Hepatocyte (in vitro differentiated cells): ENCODE results near the gene PIGBOS1. TPM values are rescaled to one million over a fixed set of nuclear protein-coding genes. Genes with fewer than 3 reads are reported as not detected.

Experiments used
- DNase-seq: peaks from one replicate; pipeline ENCODE4 v3.0.0-alpha.2; 2016; ENCODE audit warnings: low spot score
- H2AFZ ChIP-seq: fragments of 200-600 bp; sonication (generic); 2 replicates; pipeline ENCODE4 v1.6.0; 2016; ENCODE audit warnings: antibody characterized with exemption, mild to moderate bottlenecking
- H3K27ac ChIP-seq: fragments of 200-600 bp; sonication (generic); 2 replicates; pipeline ENCODE4 v1.5.1; 2016; ENCODE audit warnings: mild to moderate bottlenecking
- H3K27me3 ChIP-seq: fragments of 200-600 bp; sonication (generic); 2 replicates; pipeline ENCODE4 v1.6.1; 2016
- H3K36me3 ChIP-seq: fragments of 200-600 bp; sonication (generic); replicated peaks from 2 replicates; pipeline ENCODE4 v1.5.1; 2016; ENCODE audit warnings: low read depth; ENCODE audit not compliant: insufficient read depth
- H3K4me1 ChIP-seq: fragments of 200-600 bp; sonication (generic); 2 replicates; pipeline ENCODE4 v1.5.1; 2016; ENCODE audit warnings: mild to moderate bottlenecking, moderate library complexity; ENCODE audit not compliant: insufficient read depth
- H3K4me2 ChIP-seq: fragments of 200-600 bp; sonication (generic); 2 replicates; pipeline ENCODE4 v1.6.0; 2016
- H3K4me3 ChIP-seq: fragments of 200-600 bp; sonication (generic); 2 replicates; pipeline ENCODE4 v1.5.1; 2016; ENCODE audit warnings: mild to moderate bottlenecking
- H3K79me2 ChIP-seq: fragments of 200-600 bp; sonication (generic); 2 replicates; pipeline ENCODE4 v1.6.0; 2017; ENCODE audit warnings: mild to moderate bottlenecking
- H3K9me2 ChIP-seq: fragments of 200-600 bp; sonication (generic); replicated peaks from 2 replicates; pipeline ENCODE4 v1.6.0; 2017; ENCODE audit warnings: mild to moderate bottlenecking; ENCODE audit not compliant: insufficient read depth
- H3K9me3 ChIP-seq: fragments of 200-600 bp; sonication (generic); 2 replicates; pipeline ENCODE4 v1.5.1; 2016; ENCODE audit warnings: low read depth, mild to moderate bottlenecking
- H4K20me1 ChIP-seq: fragments of 200-600 bp; sonication (generic); 2 replicates; pipeline ENCODE4 v1.6.0; 2016; ENCODE audit warnings: mild to moderate bottlenecking; ENCODE audit not compliant: insufficient read depth, poor library complexity, severe bottlenecking
- CTCF ChIP-seq: fragments of 200-600 bp; sonication (generic); IDR thresholded peaks from 2 replicates; pipeline ENCODE4 v1.5.1; 2016; ENCODE audit warnings: antibody characterized with exemption, mild to moderate bottlenecking; ENCODE audit not compliant: poor library complexity
- EZH2 ChIP-seq: fragments of 200-600 bp; sonication (generic); IDR thresholded peaks from 2 replicates; pipeline ENCODE4 v1.6.1; 2016; ENCODE audit warnings: antibody characterized with exemption, mild to moderate bottlenecking, borderline replicate concordance
- EZH2phosphoT487 ChIP-seq: fragments of 200-600 bp; sonication (generic); IDR thresholded peaks from one replicate; pipeline ENCODE4 v1.6.1; 2018; ENCODE audit warnings: antibody characterized with exemption, mild to moderate bottlenecking, low read depth, moderate library complexity; ENCODE audit not compliant: unreplicated experiment, severe bottlenecking
- whole genome bisulfite sequencing: methylation state at CpG from one replicate; pipeline ENCODE4 v1.1.6; 2016; ENCODE audit warnings: low lambda C conversion rate; ENCODE audit errors: missing lambda C conversion rate; 5-methylcytosine and 5-hydroxymethylcytosine counted together
- polyA plus RNA-seq: library from polyadenylated mRNA; unstranded; fragments of >200 nt; fragmentation: Nextera tagmentation; extraction: Ambion mirVana; gene quantifications from 2 replicates; pipeline ENCODE4 v1.2.1, GENCODE V29; 2016
- total RNA-seq: library from RNA; depleted of rRNA; stranded (reverse); fragments of >200 nt; gene quantifications from 2 replicates; pipeline ENCODE4 v1.2.3, GENCODE V29; 2014

The PIGBOS1 gene
- total and polyA plus RNA-seq, 2 experiments from 2014 or later = 24.8 to 35.0 TPM

- no peak for DNase-seq
- Histone ChIP-seq H3K4me2 (no peak overlapping the region), H3K79me2 (no peaks in the 10 kb centered on the region), H3K4me3 (no peak overlapping the region), H3K9me3 (no peaks in the 10 kb centered on the region), H3K27me3 (no peaks in the 10 kb centered on the region), H3K27ac (no peak overlapping the region), H3K36me3 (no peaks in the 10 kb centered on the region), H4K20me1 (no peaks in the 10 kb centered on the region), H2AFZ (no peak overlapping the region), H3K4me1 (no peaks in the 10 kb centered on the region), H3K9me2 (no peaks in the 10 kb centered on the region)
- TF ChIP-seq CTCF (no peak), EZH2 (no peak), EZH2phosphoT487 (no peak)
- 97% methylated on average over 1 of the region's 1 CpG for WGBS
Observed at GRCh38 chr15:55334997-55335396, 16.1 kb upstream of the PIGBOS1 start.

- H3K4me2 ChIP-seq = no peak overlapping the region
- no peaks in the 10 kb centered on the region for H3K36me3 ChIP-seq
Observed at GRCh38 chr15:55334371-55334770, 15.4 kb upstream of the PIGBOS1 start.

GRCh38 chr15:55327387-55327786 is 8.5 kb upstream of the PIGBOS1 start:
- H3K27ac ChIP-seq = no peak overlapping the region
- H3K79me2 ChIP-seq = no peaks in the 10 kb centered on the region
- H3K36me3 ChIP-seq = no peaks in the 10 kb centered on the region
- no peak overlapping the region for H2AFZ ChIP-seq
- no peaks in the 10 kb centered on the region for H4K20me1 ChIP-seq
- no peak overlapping the region for H3K4me2 ChIP-seq
- no peaks in the 10 kb centered on the region for H3K9me2 ChIP-seq
- no peaks in the 10 kb centered on the region for H3K4me1 ChIP-seq
- H3K27me3 ChIP-seq = no peaks in the 10 kb centered on the region
- H3K4me3 ChIP-seq = no peak overlapping the region
- DNase-seq = no peak
- no peak for TF ChIP-seq EZH2phosphoT487
- no peak for TF ChIP-seq EZH2
- no peak for TF ChIP-seq CTCF
- H3K9me3 ChIP-seq = no peaks in the 10 kb centered on the region
- 88% methylated on average over 1 of the region's 1 CpG for WGBS

More at GRCh38 chr15:55334371-55334770, 15.4 kb upstream of the PIGBOS1 start:
- no peak overlapping the region for H3K27ac ChIP-seq
- no peaks in the 10 kb centered on the region for H3K79me2 ChIP-seq
- H3K4me3 ChIP-seq = no peak overlapping the region
- no peaks in the 10 kb centered on the region for H4K20me1 ChIP-seq
- H3K9me2 ChIP-seq = no peaks in the 10 kb centered on the region
- no peaks in the 10 kb centered on the region for H3K9me3 ChIP-seq
- H2AFZ ChIP-seq = no peak overlapping the region
- H3K27me3 ChIP-seq = no peaks in the 10 kb centered on the region
- TF ChIP-seq EZH2 (no peak), CTCF (no peak)
- H3K4me1 ChIP-seq = no peaks in the 10 kb centered on the region
- no peak for DNase-seq
- WGBS = 84% methylated on average over 5 of the region's 5 CpGs

- H3K79me2 ChIP-seq = peaks cover 18% of the 10 kb centered on the region
- no peak overlapping the region for H2AFZ ChIP-seq
- no peaks in the 10 kb centered on the region for H3K9me3 ChIP-seq
- no peaks in the 10 kb centered on the region for H4K20me1 ChIP-seq
- no peak overlapping the region for H3K27ac ChIP-seq
- H3K9me2 ChIP-seq = no peaks in the 10 kb centered on the region
- WGBS = 84% methylated on average over 5 of the region's 5 CpGs
- no peak overlapping the region for H3K4me2 ChIP-seq
- no peak for TF ChIP-seq CTCF
- no peak for TF ChIP-seq EZH2
- no peak for TF ChIP-seq EZH2phosphoT487
- no peak for DNase-seq
- no peaks in the 10 kb centered on the region for H3K36me3 ChIP-seq
- no peaks in the 10 kb centered on the region for H3K27me3 ChIP-seq
- H3K4me3 ChIP-seq = no peak overlapping the region
- H3K4me1 ChIP-seq = peaks cover 6% of the 10 kb centered on the region
Observed at GRCh38 chr15:55322467-55322866, 3.5 kb upstream of the PIGBOS1 start.
